Heart right ventricle (tissue), 16 donors: Measurements from ENCODE around the gene WDSUB1. TPM values are rescaled to one million over a fixed set of nuclear protein-coding genes. Genes with fewer than 3 reads are reported as not detected.
A peak's percentile ranks its signal among the peaks of the same experiment; 100 is the strongest.

Source experiments
- ATAC-seq, 8 donors: fragments of 200-7000 bp; cut with Tn5 transposase; one replicate each; pipeline ENCODE4 v1.9.1; 2020; ENCODE audit warnings: mild to moderate bottlenecking in 8 of 8, moderate library complexity in 8 of 8, moderate number of reproducible peaks in 1 of 8
- DNase-seq, 2 donors: peaks; one replicate each; pipeline ENCODE4 v3.0.0-alpha.2; 2020
- H3K27ac ChIP-seq, 10 donors: fragments of 200-600 bp; sonication (generic) in 2 of 10; one replicate each; pipeline versions ENCODE4 v1.5.0 to v1.8.0; 2020 to 2022; ENCODE audit warnings: mild to moderate bottlenecking in 3 of 10
- H3K27me3 ChIP-seq, 7 donors: fragments of 200-600 bp; one replicate each; pipeline ENCODE4 v1.8.0; 2021 to 2022; ENCODE audit warnings: mild to moderate bottlenecking in 2 of 7
- H3K36me3 ChIP-seq, 9 donors: fragments of 200-600 bp; sonication (generic) in 1 of 9; one replicate each; pipeline versions ENCODE4 v1.5.0 to v1.8.0; 2020 to 2022; ENCODE audit warnings: mild to moderate bottlenecking in 2 of 9
- H3K4me1 ChIP-seq, 9 donors: fragments of 200-600 bp; sonication (generic) in 1 of 9; one replicate each; pipeline versions ENCODE4 v1.5.0 to v1.8.0; 2020 to 2022; ENCODE audit warnings: mild to moderate bottlenecking in 4 of 9
- H3K4me3 ChIP-seq, 10 donors: fragments of 200-600 bp; sonication (generic) in 2 of 10; one replicate each; pipeline versions ENCODE4 v1.5.0 to v1.8.0; 2020 to 2022; ENCODE audit warnings: mild to moderate bottlenecking in 7 of 10, moderate library complexity in 2 of 10
- H3K9me3 ChIP-seq, 11 donors: fragments of 200-600 bp in 10 of 11; sonication (generic) in 2 of 11; one replicate each; pipeline versions ENCODE4 v1.5.0 to v1.8.0; 2013 to 2022; ENCODE audit warnings: mild to moderate bottlenecking in 2 of 11, control low read depth in 1 of 11, moderate library complexity in 1 of 11
- CTCF ChIP-seq, 9 donors: fragments of 200-600 bp; sonication (generic) in 2 of 9; IDR thresholded peaks; one replicate each; pipeline versions ENCODE4 v1.5.0 to v1.8.0; 2021 to 2022; ENCODE audit warnings: antibody characterized with exemption in 9 of 9, mild to moderate bottlenecking in 5 of 9, moderate library complexity in 1 of 9
- WGBS, 2 donors: extraction: QIAGEN DNeasy Blood & Tissue Kit; methylation state at CpG; one replicate each; pipeline ENCODE4 v1.1.7; 2013; ENCODE audit warnings: inconsistent platforms in 1 of 2; 5-methylcytosine and 5-hydroxymethylcytosine counted together
- intact Hi-C, 10 donors: fragments of 100-400 bp; cut with DNase I; formaldehyde crosslinking; loops; one replicate each; pipeline versions ENCODE4 v1.11.1 to v1.14.2; 2022
- polyA plus RNA-seq, 2 donors: library from polyadenylated mRNA; stranded (reverse); fragments of 200-250 nt; gene quantifications; one replicate each; pipeline ENCODE4 v1.2.3, GENCODE V29; 2013
- total RNA-seq, 10 donors: library from RNA; stranded (reverse); fragmentation: NEBNext Ultra II Directional in 3 of 10; extraction: Animal tissue kit (Norgen Biotek cat#: 25700) in 3 of 10; gene quantifications; one replicate each; pipeline versions ENCODE4 v1.2.1 to v1.2.4, GENCODE V29; 2021 to 2023
- donor health status: Arrhythmogenic right ventricular cardiomyopathy.
- donor health status: ischemic (EF 13 %, LVEDD 7.1; RV severe dilation, severe dysfunction).
- donor health status: healthy with polysubstance abuse.
- donor health status: DM: no; HTN: yes; CAD: no.
- donor health status: DM: no; HTN: no; CAD: no.
- donor health status: ischemic (EF 25% LVEDD 6.9; RV normal size, moderate dysfunction).
- donor health status: ischemic (EF 25% LVEDD 5.7; RV mildly dilated, moderate dysfunction).
- donor health status: healthy.
- donor health status: DM: yes; HTN: yes; CAD: no.
- donor health status: Ischemic cardiomyopathy.
- donor health status: ischemic (EF 35%, LVEDD 5.7; RV mildly dilated, moderate dysfunction).
- donor health status: nonischemic (EF 11% LVEDD 7.7; RV severe dilation, severe dysfunction).
- donor health status: DM: yes; HTN: yes; CAD: no.
- donor health status: PGD.
- donor health status: ischemic (EF 29% LVEDD 5.4; RV normal size, mild dysfunction).
- donor health status: nonischemic (EF 23%, LVEDD 6.1; RV moderate dilation, normal function).

The WDSUB1 gene
- total and polyA plus RNA-seq, 12 donors: 4.3 to 13.8 (median 9.3) TPM

- no peak for ATAC-seq
- WGBS, 2 donors: 90 to 91% methylated on average over 6 of the region's 6 CpGs
- peaks cover 0 to 21% (median 13%) of the 10 kb centered on the region in 9 donors for H3K4me1 ChIP-seq
- H3K27ac ChIP-seq: no peak overlapping the region
- no peak for TF ChIP-seq CTCF (IDR thresholded peaks at IDR 0.05)
- H3K27me3 ChIP-seq: no peaks in the 10 kb centered on the region
- H3K36me3 ChIP-seq: peaks cover 0 to 99% (median 54%) of the 10 kb centered on the region in 9 donors
- H3K9me3 ChIP-seq: no peaks in the 10 kb centered on the region
- no peak overlapping the region for H3K4me3 ChIP-seq
- no peak for DNase-seq
- intact Hi-C loops: no loop called here
Observed at GRCh38 chr2:159234868-159235267, 51.6 kb downstream of the WDSUB1 start.

GRCh38 chr2:159232456-159233170 is 53.9 kb downstream of the WDSUB1 start:
- DNase-seq (no peak), ATAC-seq (peak in 2 of 8 donors; percentile 29 to 40)
- TF ChIP-seq CTCF (IDR thresholded peaks at IDR 0.05): no peak
- Histone ChIP-seq H3K27ac (peak overlapping the region in 7 of 10 donors; percentile 5 to 51 (median 20)), H3K4me3 (no peak overlapping the region), H3K9me3 (no peaks in the 10 kb centered on the region), H3K27me3 (no peaks in the 10 kb centered on the region), H3K36me3 (peaks cover 0 to 98% (median 55%) of the 10 kb centered on the region in 9 donors), H3K4me1 (peaks cover 3 to 40% (median 23%) of the 10 kb centered on the region in 9 donors)
- WGBS, 2 donors: 13 to 22% methylated on average over 3 of the region's 3 CpGs
- intact Hi-C loops: no loop called here

GRCh38 chr2:159230145-159230877 is 56.2 kb downstream of the WDSUB1 start:
- ATAC-seq: peak in 1 of 8 donors; percentile 27
- intact Hi-C loops: loop anchor here in 1 of 10 donors (2.0 kb wide), 1 partner anchor 32 kb away; no protein-coding TSS in a partner anchor
- no peak overlapping the region for H3K4me3 ChIP-seq
- H3K9me3 ChIP-seq: no peaks in the 10 kb centered on the region
- 94 to 95% methylated on average over 19 of the region's 19 CpGs for WGBS, 2 donors
- no peaks in the 10 kb centered on the region for H3K27me3 ChIP-seq
- H3K36me3 ChIP-seq: peaks cover 0 to 98% (median 39%) of the 10 kb centered on the region in 9 donors
- no peak for TF ChIP-seq CTCF (IDR thresholded peaks at IDR 0.05)
- peak overlapping the region in 4 of 10 donors; percentile 4 to 84 (median 37) for H3K27ac ChIP-seq
- no peak for DNase-seq
- peaks cover 3 to 61% (median 36%) of the 10 kb centered on the region in 9 donors for H3K4me1 ChIP-seq

- intact Hi-C loops: loop anchor here in 2 of 10 donors (2.0 to 10.0 kb wide), 2 partner anchors 33 to 55 kb away; partner anchors contain the start of gene WDSUB1 (in 1 of the 2)
- DNase-seq (no peak), ATAC-seq (peak in 2 of 8 donors; percentile 27 to 46)
- Histone ChIP-seq H3K9me3 (no peaks in the 10 kb centered on the region), H3K27me3 (no peaks in the 10 kb centered on the region), H3K4me3 (no peak overlapping the region), H3K36me3 (peaks cover 0 to 98% (median 38%) of the 10 kb centered on the region in 9 donors), H3K27ac (peak overlapping the region in 5 of 10 donors; percentile 4 to 84 (median 28)), H3K4me1 (peaks cover 7 to 68% (median 43%) of the 10 kb centered on the region in 9 donors)
- 86 to 87% methylated on average over 15 of the region's 15 CpGs for WGBS, 2 donors
- no peak for TF ChIP-seq CTCF (IDR thresholded peaks at IDR 0.05)
Observed at GRCh38 chr2:159229476-159230144, 56.9 kb downstream of the WDSUB1 start.
